Uterus (tissue), 2 donors: ENCODE results near the gene ARRDC5.

Experiments used
- POLR2A ChIP-seq, 2 donors: fragments of 450-650 bp; IDR thresholded peaks; one replicate each; pipeline ENCODE4 v1.6.1; 2016; ENCODE audit warnings: antibody characterized with exemption in 2 of 2, mild to moderate bottlenecking in 1 of 2, moderate library complexity in 1 of 2
- TF ChIP-seq, protein P1 (sequence below), 4 experiments: fragments of 200-600 bp in 2 of 4; fragments of 450-650 bp in 2 of 4; sonication (generic) in 2 of 4; IDR thresholded peaks; one replicate each; pipeline ENCODE4 v1.5.1; 2016 to 2019; ENCODE audit warnings: antibody characterized with exemption in 4 of 4, mild to moderate bottlenecking in 2 of 4, moderate library complexity in 1 of 4

DNA sequence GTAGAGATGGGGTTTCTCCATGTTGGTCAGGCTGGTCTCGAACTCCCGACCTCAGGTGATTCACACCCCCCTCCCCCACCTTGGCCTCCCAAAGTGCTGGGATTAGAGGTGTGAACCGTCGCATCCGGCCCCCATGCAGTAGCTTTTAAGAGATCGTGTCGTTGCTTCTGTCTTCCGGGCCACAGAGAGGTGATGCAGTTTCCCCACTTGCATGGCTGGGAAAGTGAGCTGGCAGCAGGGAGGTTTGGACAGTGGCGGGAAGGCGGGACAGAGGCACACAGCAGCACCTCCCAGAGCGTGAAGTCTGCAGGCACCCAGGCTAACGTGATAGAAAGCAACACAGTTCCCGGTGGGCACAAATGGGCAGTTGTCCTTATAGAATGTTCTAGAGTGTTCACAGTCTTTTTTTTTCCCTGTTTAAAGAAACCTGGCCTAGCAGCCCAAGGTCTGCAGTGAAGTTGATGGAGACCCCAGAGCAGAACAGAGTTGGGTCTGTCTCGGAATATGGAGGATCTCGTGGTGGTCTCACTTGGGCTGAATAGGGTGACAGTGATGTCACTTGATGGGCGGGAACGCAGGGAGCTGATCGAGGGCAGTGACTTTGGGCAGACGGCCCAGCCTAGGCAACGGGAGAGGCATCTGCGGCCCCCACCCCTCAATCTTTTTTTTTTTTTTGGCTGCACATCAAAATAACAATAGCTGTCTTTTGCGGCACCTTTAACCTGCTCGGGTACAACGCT, 11.5 kb upstream of the ARRDC5 start:
- TF ChIP-seq, protein P1, sequence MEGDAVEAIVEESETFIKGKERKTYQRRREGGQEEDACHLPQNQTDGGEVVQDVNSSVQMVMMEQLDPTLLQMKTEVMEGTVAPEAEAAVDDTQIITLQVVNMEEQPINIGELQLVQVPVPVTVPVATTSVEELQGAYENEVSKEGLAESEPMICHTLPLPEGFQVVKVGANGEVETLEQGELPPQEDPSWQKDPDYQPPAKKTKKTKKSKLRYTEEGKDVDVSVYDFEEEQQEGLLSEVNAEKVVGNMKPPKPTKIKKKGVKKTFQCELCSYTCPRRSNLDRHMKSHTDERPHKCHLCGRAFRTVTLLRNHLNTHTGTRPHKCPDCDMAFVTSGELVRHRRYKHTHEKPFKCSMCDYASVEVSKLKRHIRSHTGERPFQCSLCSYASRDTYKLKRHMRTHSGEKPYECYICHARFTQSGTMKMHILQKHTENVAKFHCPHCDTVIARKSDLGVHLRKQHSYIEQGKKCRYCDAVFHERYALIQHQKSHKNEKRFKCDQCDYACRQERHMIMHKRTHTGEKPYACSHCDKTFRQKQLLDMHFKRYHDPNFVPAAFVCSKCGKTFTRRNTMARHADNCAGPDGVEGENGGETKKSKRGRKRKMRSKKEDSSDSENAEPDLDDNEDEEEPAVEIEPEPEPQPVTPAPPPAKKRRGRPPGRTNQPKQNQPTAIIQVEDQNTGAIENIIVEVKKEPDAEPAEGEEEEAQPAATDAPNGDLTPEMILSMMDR (IDR thresholded peaks at IDR 0.05), result no peak
- no peak for TF ChIP-seq POLR2A (IDR thresholded peaks at IDR 0.05)
